Left ventricle myocardium superior (tissue), 1 donor: ENCODE data around the gene SEMA3D. TPM values are rescaled to one million over a fixed set of nuclear protein-coding genes. Genes with fewer than 3 reads are reported as not detected.

Source experiments
- ATAC-seq: fragments of 200-7000 bp; cut with Tn5 transposase; one replicate; pipeline ENCODE4 v1.9.1; 2020; ENCODE audit warnings: mild to moderate bottlenecking, moderate library complexity
- DNase-seq: peaks from one replicate; pipeline ENCODE4 v3.0.0-alpha.2; 2020
- intact Hi-C: fragments of 100-400 bp; cut with micrococcal nuclease; formaldehyde crosslinking; loops from one replicate; pipeline ENCODE4 v1.11.0; 2022
- total RNA-seq: library from RNA; stranded (reverse); fragmentation: NEBNext Ultra II Directional; extraction: Animal tissue kit (Norgen Biotek cat#: 25700); gene quantifications from one replicate; pipeline ENCODE4 v1.2.1, GENCODE V29; 2021
- donor health status: DM: no; HTN: yes; CAD: no; lungs with severe emphysema.

SEMA3D gene
- total RNA-seq, 1 donor from 2014 or later = 0.94 TPM

- intact Hi-C loops = no loop called here
- ATAC-seq (no peak), DNase-seq (no peak)
These were observed 233.6 kb downstream of the SEMA3D start for GRCh38 chr7:84953234-84953633.

- DNase-seq (no peak), ATAC-seq (no peak)
- intact Hi-C loops = no loop called here
These were observed 236.0 kb downstream of the SEMA3D start for GRCh38 chr7:84950836-84951235.

- DNase-seq = no peak
- intact Hi-C loops = no loop called here
- no peak for ATAC-seq
These were observed 237.4 kb downstream of the SEMA3D start for GRCh38 chr7:84949501-84949900.

- intact Hi-C loops = no loop called here
- DNase-seq = no peak
- ATAC-seq = no peak
These were observed 237.8 kb downstream of the SEMA3D start for GRCh38 chr7:84949067-84949466.

- no peak for ATAC-seq
- DNase-seq = no peak
- intact Hi-C loops = no loop called here
These were observed 238.2 kb downstream of the SEMA3D start for GRCh38 chr7:84948634-84949033.

GRCh38 chr7:84946549-84946948 lies 240.3 kb downstream of the SEMA3D start:
- no peak for ATAC-seq
- intact Hi-C loops = no loop called here
- no peak for DNase-seq
